ENCODE data around the gene APOL5.

APOL5 gene

GRCh38 chr22:35743326-35743860 is 25.7 kb downstream of the APOL5 start:
- no peak for DNase-seq

- no peak for DNase-seq
These were observed 28.6 kb downstream of the APOL5 start for GRCh38 chr22:35746248-35746647.

- no peak for DNase-seq
These were observed 29.5 kb downstream of the APOL5 start for GRCh38 chr22:35746946-35747703.

GRCh38 chr22:35749808-35750207 is 32.1 kb downstream of the APOL5 start:
- DNase-seq: no peak

GRCh38 chr22:35752006-35752862 is 34.6 kb downstream of the APOL5 start:
- DNase-seq: no peak

- no peak for DNase-seq
These were observed 35.2 kb downstream of the APOL5 start for GRCh38 chr22:35752863-35753189.

- DNase-seq: no peak
These were observed 37.1 kb downstream of the APOL5 start for GRCh38 chr22:35754761-35755160.

GRCh38 chr22:35756722-35757121 is 39.0 kb downstream of the APOL5 start:
- DNase-seq: no peak

- no peak for DNase-seq
These were observed 40.7 kb downstream of the APOL5 start for GRCh38 chr22:35758394-35758793.

GRCh38 chr22:35761037-35761436 is 43.4 kb downstream of the APOL5 start:
- no peak for DNase-seq

GRCh38 chr22:35766654-35767580 is 49.2 kb downstream of the APOL5 start:
- no peak for DNase-seq

- no peak for DNase-seq
These were observed 52.3 kb downstream of the APOL5 start for GRCh38 chr22:35769974-35770373.

GRCh38 chr22:35775339-35775738 is 57.7 kb downstream of the APOL5 start:
- DNase-seq: no peak

GRCh38 chr22:35777335-35777975 is 59.8 kb downstream of the APOL5 start:
- no peak for DNase-seq

All from CD4-positive, alpha-beta T cell treated with Interleukin-21 for 1 hour (primary cell).